B cell (primary cell): ENCODE results near the gene CPPED1. TPM values are rescaled to one million over a fixed set of nuclear protein-coding genes. Genes with fewer than 3 reads are reported as not detected.

Experiments used
- ATAC-seq: fragments of 200-7000 bp; cut with Tn5 transposase; one replicate; pipeline ENCODE4 v1.10.0; 2021; ENCODE audit warnings: low read depth, mild to moderate bottlenecking, moderate number of reproducible peaks, moderate library complexity
- CTCF ChIA-PET: fragments of 350-600 bp; sonication (Branson Sonifier 250); formaldehyde crosslinking; loops from one replicate; lab custom pipeline; 2021; ENCODE audit warnings: antibody characterized with exemption, inconsistent platforms; lab: Charles Lee
- POLR2A ChIA-PET: fragments of 350-600 bp; sonication (Branson Sonifier 250); formaldehyde crosslinking; loops from one replicate; lab custom pipeline; 2021; ENCODE audit warnings: antibody characterized with exemption; lab: Charles Lee
- DNase-seq: peaks from one replicate; pipeline ENCODE4 v3.0.0; 2013
- H2AFZ ChIP-seq: 2 replicates; pipeline ENCODE4 v1.6.1; 2012; ENCODE audit warnings: mild to moderate bottlenecking, low read depth, low read length; ENCODE audit not compliant: insufficient read depth, poor library complexity, severe bottlenecking
- H3K27ac ChIP-seq, 2 donors: 1 replicate in 1 of 2; 2 replicates in 1 of 2; pipeline ENCODE4 v1.5.1; 2012 to 2013; ENCODE audit warnings: low read length in 2 of 2, mild to moderate bottlenecking in 2 of 2, moderate library complexity in 1 of 2
- H3K27me3 ChIP-seq, 4 experiments: fragments of 200-600 bp in 1 of 4; sonication (generic) in 1 of 4; replicated peaks in 1 of 4; 1 replicate in 2 of 4; 2 replicates in 2 of 4; pipeline versions ENCODE4 v1.6.1 to v1.7.0; 2013 to 2016; ENCODE audit warnings: low read length in 3 of 4, mild to moderate bottlenecking in 2 of 4, mixed read lengths in 1 of 4, moderate library complexity in 1 of 4; ENCODE audit not compliant: insufficient read depth in 4 of 4, control insufficient read depth in 3 of 4; ENCODE audit errors: control extremely low read depth in 1 of 4
- H3K36me3 ChIP-seq, 2 experiments: replicated peaks in 1 of 2; 1 replicate in 1 of 2; 2 replicates in 1 of 2; pipeline versions ENCODE4 v1.6.1 to v1.7.1; 2013; ENCODE audit warnings: low read length in 1 of 2; ENCODE audit not compliant: insufficient read depth in 2 of 2, control insufficient read depth in 1 of 2; ENCODE audit errors: control extremely low read depth in 1 of 2, extremely low read depth in 1 of 2
- H3K4me1 ChIP-seq, 2 donors: fragments of 200-600 bp in 1 of 2; sonication (generic) in 1 of 2; 1 replicate in 1 of 2; 2 replicates in 1 of 2; pipeline versions ENCODE4 v1.5.1 to v1.6.1; 2013 to 2017; ENCODE audit warnings: low read length in 2 of 2; ENCODE audit not compliant: control insufficient read depth in 2 of 2, insufficient read depth in 2 of 2
- H3K4me2 ChIP-seq: replicated peaks from 2 replicates; pipeline ENCODE3; 2012; ENCODE audit warnings: mild to moderate bottlenecking, low read depth, low read length; ENCODE audit not compliant: poor library complexity, severe bottlenecking
- H3K4me3 ChIP-seq, 5 experiments: fragments of 200-600 bp in 1 of 5; sonication (generic) in 1 of 5; 1 replicate in 3 of 5; 2 replicates in 2 of 5; pipeline versions ENCODE4 v1.5.1 to v1.7.0; 2011 to 2016; ENCODE audit warnings: low read length in 4 of 5, mild to moderate bottlenecking in 4 of 5, low read depth in 2 of 5, control low read depth in 1 of 5, moderate library complexity in 1 of 5; ENCODE audit not compliant: insufficient read depth in 1 of 5; ENCODE audit errors: control extremely low read depth in 1 of 5, extremely low read depth in 1 of 5
- H3K79me2 ChIP-seq: fragments of 200-600 bp; sonication (generic); one replicate; pipeline ENCODE4 v1.6.0; 2016; ENCODE audit warnings: low read length; ENCODE audit not compliant: control insufficient read depth, insufficient read depth
- H3K9ac ChIP-seq: fragments of 200-600 bp; sonication (generic); 2 replicates; pipeline ENCODE4 v1.6.1; 2017; ENCODE audit warnings: mild to moderate bottlenecking, low read length, moderate library complexity
- H3K9me3 ChIP-seq, 3 donors: one replicate each; pipeline versions ENCODE4 v1.6.1 to v1.7.1; 2013; ENCODE audit warnings: low read length in 2 of 3; ENCODE audit not compliant: control insufficient read depth in 2 of 3, insufficient read depth in 1 of 3; ENCODE audit errors: control extremely low read depth in 1 of 3
- H4K20me1 ChIP-seq: 2 replicates; pipeline ENCODE4 v1.6.0; 2012; ENCODE audit warnings: mild to moderate bottlenecking, low read length; ENCODE audit not compliant: insufficient read depth, control insufficient read depth, poor library complexity, severe bottlenecking
- H3K27ac Mint-ChIP-seq: one replicate; pipeline ENCODE4 v1.8.0; 2021; ENCODE audit warnings: mixed read lengths
- H3K27me3 Mint-ChIP-seq: one replicate; pipeline ENCODE4 v1.8.0; 2021; ENCODE audit warnings: mixed read lengths
- H3K4me1 Mint-ChIP-seq: one replicate; pipeline ENCODE4 v1.8.0; 2021; ENCODE audit warnings: mixed read lengths
- H3K4me3 Mint-ChIP-seq: one replicate; pipeline ENCODE4 v1.8.0; 2021; ENCODE audit warnings: mixed read lengths
- H3K9me3 Mint-ChIP-seq: one replicate; pipeline ENCODE4 v1.8.0; 2022; ENCODE audit warnings: mixed read lengths; ENCODE audit not compliant: insufficient read depth
- EZH2 ChIP-seq: IDR thresholded peaks from 2 replicates; pipeline ENCODE4 v1.6.1; 2012; ENCODE audit warnings: borderline replicate concordance, low read depth, mild to moderate bottlenecking, moderate library complexity, low read length; ENCODE audit not compliant: insufficient read depth, poor library complexity, severe bottlenecking
- WGBS: methylation state at CpG from one replicate; pipeline ENCODE4 v1.1.5; 2013; ENCODE audit warnings: missing lambda C conversion rate; ENCODE audit not compliant: insufficient coverage; 5-methylcytosine and 5-hydroxymethylcytosine counted together
- intact Hi-C: fragments of 100-400 bp; cut with micrococcal nuclease; formaldehyde crosslinking; loops from one replicate; pipeline ENCODE4 v1.10.0; 2022
- polyA plus RNA-seq: library from polyadenylated mRNA; depleted of rRNA; stranded (reverse); fragments of >200 nt; gene quantifications from 2 replicates; pipeline ENCODE4 v1.2.3, GENCODE V29; 2012
- total RNA-seq, 2 donors: library from RNA; stranded (reverse); fragments of 120-200 nt in 1 of 2; gene quantifications; 1 replicate in 1 of 2; 2 replicates in 1 of 2; pipeline versions ENCODE4 v1.2.3 to v1.2.4, GENCODE V29; 2013 to 2022
- TF ChIP-seq, protein P1 (sequence below): fragments of 200-600 bp; IDR thresholded peaks from one replicate; pipeline ENCODE4 v1.8.0; 2022; ENCODE audit warnings: antibody characterized with exemption, mild to moderate bottlenecking

The CPPED1 gene
- total and polyA plus RNA-seq, 2 donors (not counting 1 experiment from before 2014, with no cell fraction given) = 5.9 to 11.3 TPM

- H3K36me3 ChIP-seq = peaks cover 0 to 5% of the 10 kb centered on the region in 2 experiments
- Mint-ChIP-seq H3K4me1 (no peaks in the 10 kb centered on the region), H3K9me3 (no peaks in the 10 kb centered on the region), H3K4me3 (no peak overlapping the region), H3K27me3 (no peaks in the 10 kb centered on the region), H3K27ac (no peak overlapping the region)
- H3K4me3 ChIP-seq = no peak overlapping the region
- H3K79me2 ChIP-seq = no peaks in the 10 kb centered on the region
- H3K27ac ChIP-seq = no peak overlapping the region
- WGBS = 98% methylated on average over 30 of the region's 31 CpGs
- no peaks in the 10 kb centered on the region for H3K4me1 ChIP-seq
- H3K9ac ChIP-seq = no peak overlapping the region
- intact Hi-C loops = no loop called here
- no peak for TF ChIP-seq EZH2
- TF ChIP-seq, protein P1, sequence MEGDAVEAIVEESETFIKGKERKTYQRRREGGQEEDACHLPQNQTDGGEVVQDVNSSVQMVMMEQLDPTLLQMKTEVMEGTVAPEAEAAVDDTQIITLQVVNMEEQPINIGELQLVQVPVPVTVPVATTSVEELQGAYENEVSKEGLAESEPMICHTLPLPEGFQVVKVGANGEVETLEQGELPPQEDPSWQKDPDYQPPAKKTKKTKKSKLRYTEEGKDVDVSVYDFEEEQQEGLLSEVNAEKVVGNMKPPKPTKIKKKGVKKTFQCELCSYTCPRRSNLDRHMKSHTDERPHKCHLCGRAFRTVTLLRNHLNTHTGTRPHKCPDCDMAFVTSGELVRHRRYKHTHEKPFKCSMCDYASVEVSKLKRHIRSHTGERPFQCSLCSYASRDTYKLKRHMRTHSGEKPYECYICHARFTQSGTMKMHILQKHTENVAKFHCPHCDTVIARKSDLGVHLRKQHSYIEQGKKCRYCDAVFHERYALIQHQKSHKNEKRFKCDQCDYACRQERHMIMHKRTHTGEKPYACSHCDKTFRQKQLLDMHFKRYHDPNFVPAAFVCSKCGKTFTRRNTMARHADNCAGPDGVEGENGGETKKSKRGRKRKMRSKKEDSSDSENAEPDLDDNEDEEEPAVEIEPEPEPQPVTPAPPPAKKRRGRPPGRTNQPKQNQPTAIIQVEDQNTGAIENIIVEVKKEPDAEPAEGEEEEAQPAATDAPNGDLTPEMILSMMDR = no peak
- no peaks in the 10 kb centered on the region for H3K27me3 ChIP-seq
- ChIA-PET POLR2A (no interaction called here), CTCF (no interaction called here)
- H3K9me3 ChIP-seq = no peaks in the 10 kb centered on the region
- ATAC-seq = no peak
- no peak overlapping the region for H3K4me2 ChIP-seq
- H4K20me1 ChIP-seq = no peaks in the 10 kb centered on the region
- no peak overlapping the region for H2AFZ ChIP-seq
- no peak for DNase-seq
Observed at GRCh38 chr16:12704492-12705111, 99.1 kb downstream of the CPPED1 start.

DNA sequence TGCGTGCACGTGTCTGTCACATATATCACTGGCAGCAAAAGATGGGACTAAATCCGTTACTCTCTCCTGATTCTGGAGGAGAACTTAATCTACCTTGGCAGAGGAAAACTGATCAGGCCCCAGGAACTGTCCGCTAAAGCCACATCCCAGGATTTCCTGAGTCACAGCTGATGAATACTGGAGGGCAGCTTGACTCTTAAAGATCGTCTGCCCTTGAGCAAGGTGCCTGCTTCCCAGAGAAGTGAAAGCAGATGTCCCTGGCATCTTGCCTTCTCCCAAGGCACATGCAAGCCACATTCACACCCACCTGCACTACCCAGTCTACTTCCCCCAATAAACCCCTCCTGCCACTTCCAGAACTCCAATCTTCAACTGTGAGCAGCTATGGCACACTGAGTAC, 99.8 kb downstream of the CPPED1 start:
- no peak overlapping the region for H3K4me3 ChIP-seq
- no peak overlapping the region for H3K4me2 ChIP-seq
- no peak overlapping the region for H2AFZ ChIP-seq
- H3K36me3 ChIP-seq = peaks cover 0 to 5% of the 10 kb centered on the region in 2 experiments
- H3K79me2 ChIP-seq = no peaks in the 10 kb centered on the region
- WGBS = 84% methylated on average over 5 of the region's 5 CpGs
- Mint-ChIP-seq H3K27ac (no peak overlapping the region), H3K4me3 (no peak overlapping the region), H3K9me3 (no peaks in the 10 kb centered on the region), H3K4me1 (no peaks in the 10 kb centered on the region), H3K27me3 (no peaks in the 10 kb centered on the region)
- no peak for ATAC-seq
- H4K20me1 ChIP-seq = no peaks in the 10 kb centered on the region
- no peak overlapping the region for H3K27ac ChIP-seq
- CTCF ChIA-PET = no interaction called here
- H3K27me3 ChIP-seq = no peaks in the 10 kb centered on the region
- TF ChIP-seq, protein P1 = no peak
- TF ChIP-seq EZH2 = no peak
- intact Hi-C loops = no loop called here
- no peak for DNase-seq
- H3K9ac ChIP-seq = no peak overlapping the region
- POLR2A ChIA-PET = no interaction called here
- H3K9me3 ChIP-seq = no peaks in the 10 kb centered on the region
- no peaks in the 10 kb centered on the region for H3K4me1 ChIP-seq
